KMS-11 (cell line): ENCODE results near the gene CRMP1.

Experiments
- H2AFZ ChIP-seq: fragments of 200-600 bp; sonication (generic); 2 replicates; pipeline ENCODE4 v1.6.1; 2016; ENCODE audit warnings: antibody characterized with exemption, mixed run types, low read depth
- H3K27ac ChIP-seq: fragments of 200-600 bp; sonication (generic); 2 replicates; pipeline ENCODE4 v1.6.1; 2016; ENCODE audit warnings: mild to moderate bottlenecking, mixed run types
- H3K27me3 ChIP-seq: fragments of 200-600 bp; sonication (generic); 2 replicates; pipeline ENCODE4 v1.6.1; 2017; ENCODE audit warnings: mild to moderate bottlenecking, low read depth, mixed run types, moderate library complexity; ENCODE audit not compliant: insufficient read depth
- H3K36me3 ChIP-seq: fragments of 200-600 bp; sonication (generic); 2 replicates; pipeline ENCODE4 v1.6.1; 2017; ENCODE audit warnings: mild to moderate bottlenecking, mixed run types; ENCODE audit not compliant: insufficient read depth
- H3K4me1 ChIP-seq: fragments of 200-600 bp; sonication (generic); 2 replicates; pipeline ENCODE4 v1.6.1; 2016; ENCODE audit warnings: mild to moderate bottlenecking, low read depth, mixed run types; ENCODE audit not compliant: poor library complexity, severe bottlenecking
- H3K4me2 ChIP-seq: fragments of 200-600 bp; sonication (generic); 2 replicates; pipeline ENCODE4 v1.7.0; 2016; ENCODE audit warnings: mild to moderate bottlenecking, mixed run types
- H3K4me3 ChIP-seq: fragments of 200-600 bp; sonication (generic); IDR thresholded peaks from 2 replicates; pipeline ENCODE4 v1.6.1; 2017; ENCODE audit warnings: low read depth, low read length, mixed read lengths; ENCODE audit not compliant: insufficient read depth
- H3K79me2 ChIP-seq: fragments of 200-600 bp; sonication (generic); 2 replicates; pipeline ENCODE4 v1.6.1; 2016; ENCODE audit warnings: low read depth, mixed run types; ENCODE audit not compliant: insufficient read depth
- H3K9ac ChIP-seq: fragments of 200-600 bp; sonication (generic); 2 replicates; pipeline ENCODE4 v1.6.1; 2016; ENCODE audit warnings: mild to moderate bottlenecking, mixed run types
- H4K20me1 ChIP-seq: fragments of 200-600 bp; sonication (generic); 2 replicates; pipeline ENCODE4 v1.6.1; 2016; ENCODE audit warnings: mild to moderate bottlenecking, mixed run types; ENCODE audit not compliant: insufficient read depth
- CTCF ChIP-seq: fragments of 200-600 bp; sonication (generic); conservative IDR thresholded peaks from 2 replicates; pipeline ENCODE4 v1.6.1; 2017; ENCODE audit warnings: low read depth, mild to moderate bottlenecking, antibody characterized with exemption, low read length, moderate library complexity, mixed read lengths

Gene CRMP1

GRCh38 chr4:5810770-5811430, 82.0 kb downstream of the CRMP1 start:
- H3K4me1 ChIP-seq, result no peaks in the 10 kb centered on the region
- H3K4me3 ChIP-seq, result no peak overlapping the region
- no peaks in the 10 kb centered on the region for H4K20me1 ChIP-seq
- TF ChIP-seq CTCF, result no peak
- H3K9ac ChIP-seq, result no peak overlapping the region
- no peak overlapping the region for H3K27ac ChIP-seq
- H3K36me3 ChIP-seq, result no peaks in the 10 kb centered on the region
- H3K27me3 ChIP-seq, result no peaks in the 10 kb centered on the region
- no peak overlapping the region for H2AFZ ChIP-seq
- H3K4me2 ChIP-seq, result no peak overlapping the region
- H3K79me2 ChIP-seq, result no peaks in the 10 kb centered on the region

- TF ChIP-seq CTCF, result no peak
- Histone ChIP-seq H3K36me3 (no peaks in the 10 kb centered on the region), H3K79me2 (no peaks in the 10 kb centered on the region)
Observed at GRCh38 chr4:5810151-5810550, 82.7 kb downstream of the CRMP1 start.

GRCh38 chr4:5809216-5809776, 83.6 kb downstream of the CRMP1 start:
- H3K4me2 ChIP-seq, result no peak overlapping the region
- no peaks in the 10 kb centered on the region for H4K20me1 ChIP-seq
- no peak overlapping the region for H3K9ac ChIP-seq
- H3K4me1 ChIP-seq, result no peaks in the 10 kb centered on the region
- H3K27me3 ChIP-seq, result no peaks in the 10 kb centered on the region
- H3K79me2 ChIP-seq, result no peaks in the 10 kb centered on the region
- H2AFZ ChIP-seq, result no peak overlapping the region
- no peak overlapping the region for H3K4me3 ChIP-seq
- no peak for TF ChIP-seq CTCF
- H3K36me3 ChIP-seq, result no peaks in the 10 kb centered on the region
- H3K27ac ChIP-seq, result no peak overlapping the region

More at GRCh38 chr4:5810151-5810550, 82.7 kb downstream of the CRMP1 start:
- no peaks in the 10 kb centered on the region for H3K27me3 ChIP-seq
- H3K4me2 ChIP-seq, result no peak overlapping the region
- no peak overlapping the region for H2AFZ ChIP-seq
- no peaks in the 10 kb centered on the region for H4K20me1 ChIP-seq
- no peak overlapping the region for H3K4me3 ChIP-seq
- no peak overlapping the region for H3K27ac ChIP-seq
- H3K9ac ChIP-seq, result no peak overlapping the region
- H3K4me1 ChIP-seq, result no peaks in the 10 kb centered on the region

- Histone ChIP-seq H3K79me2 (no peaks in the 10 kb centered on the region), H3K36me3 (no peaks in the 10 kb centered on the region), H4K20me1 (no peaks in the 10 kb centered on the region), H3K27me3 (no peaks in the 10 kb centered on the region), H3K4me2 (no peak overlapping the region), H3K27ac (no peak overlapping the region), H3K4me1 (no peaks in the 10 kb centered on the region), H3K4me3 (no peak overlapping the region), H2AFZ (no peak overlapping the region), H3K9ac (no peak overlapping the region)
- no peak for TF ChIP-seq CTCF
Observed at GRCh38 chr4:5808081-5808741, 84.7 kb downstream of the CRMP1 start.
